HEK293 (cell line): Measurements from ENCODE around the gene KLHL36.

Source experiments
- CTCF ChIA-PET: fragments of 350-600 bp; formaldehyde crosslinking; extraction: SDS; loops from one replicate; lab custom pipeline; 2021; ENCODE audit warnings: antibody characterized with exemption; lab: Yijun Ruan, JAX
- POLR2A ChIA-PET: fragments of 300-600 bp; formaldehyde crosslinking; extraction: SDS; loops from one replicate; lab custom pipeline; 2020; ENCODE audit warnings: antibody characterized with exemption, inconsistent platforms; lab: Yijun Ruan, JAX
- H3K27ac ChIP-seq: fragments of 200-500 bp; sonication (Bioruptor generic); 2 replicates; pipeline ENCODE4 v1.5.1; 2014; ENCODE audit warnings: low read depth, low read length, control low read depth, inconsistent platforms; ENCODE audit errors: extremely low read depth
- H3K36me3 ChIP-seq, 2 experiments: fragments of 200-500 bp in 1 of 2; sonication (Bioruptor generic) in 1 of 2; 1 replicate in 1 of 2; 2 replicates in 1 of 2; pipeline ENCODE4 v1.5.1; 2014 to 2017; ENCODE audit warnings: inconsistent platforms in 2 of 2, low read length in 2 of 2; ENCODE audit not compliant: control insufficient read depth in 2 of 2, insufficient read depth in 1 of 2
- H3K4me1 ChIP-seq: fragments of 200-500 bp; sonication (Bioruptor generic); 2 replicates; pipeline ENCODE4 v1.5.1; 2014; ENCODE audit warnings: mild to moderate bottlenecking, low read length, inconsistent platforms; ENCODE audit not compliant: control insufficient read depth, insufficient read depth
- H3K4me3 ChIP-seq: 2 replicates; pipeline ENCODE4 v1.5.1; 2011; ENCODE audit warnings: low read depth, mild to moderate bottlenecking, control low read depth, low read length, moderate library complexity
- H3K9me3 ChIP-seq: fragments of 200-500 bp; sonication (Bioruptor generic); 2 replicates; pipeline ENCODE4 v1.5.1; 2014; ENCODE audit warnings: low read depth, low read length, inconsistent platforms; ENCODE audit not compliant: control insufficient read depth, insufficient read depth
- PRDM1 ChIP-seq: fragments of 450-650 bp; formaldehyde crosslinking; IDR thresholded peaks from 2 replicates; pipeline ENCODE4; 2016; ENCODE audit warnings: missing biosample characterization, missing genetic modification characterization
- SP2 ChIP-seq: fragments of 450-650 bp; formaldehyde crosslinking; IDR thresholded peaks from 2 replicates; pipeline ENCODE4 v1.5.1; 2016; ENCODE audit warnings: missing biosample characterization, missing genetic modification characterization
- ZBTB17 ChIP-seq: fragments of 450-650 bp; formaldehyde crosslinking; IDR thresholded peaks from 2 replicates; pipeline ENCODE4 v1.5.1; 2016; ENCODE audit warnings: missing biosample characterization, missing genetic modification characterization
- ZFP41 ChIP-seq: fragments of 450-650 bp; formaldehyde crosslinking; IDR thresholded peaks from 2 replicates; pipeline ENCODE4 v1.5.1; 2016; ENCODE audit warnings: missing biosample characterization, missing genetic modification characterization, borderline replicate concordance
- ZNF157 ChIP-seq: fragments of 450-650 bp; formaldehyde crosslinking; IDR thresholded peaks from 2 replicates; pipeline ENCODE4 v1.5.1; 2016; ENCODE audit warnings: missing biosample characterization, missing genetic modification characterization
- ZNF221 ChIP-seq: fragments of 450-650 bp; formaldehyde crosslinking; IDR thresholded peaks from 2 replicates; pipeline ENCODE4 v1.5.1; 2017; ENCODE audit warnings: missing biosample characterization, missing genetic modification characterization, borderline replicate concordance
- ZNF280C ChIP-seq: fragments of 450-650 bp; formaldehyde crosslinking; IDR thresholded peaks from 2 replicates; pipeline ENCODE4 v1.5.1; 2016; ENCODE audit warnings: missing biosample characterization, missing genetic modification characterization
- ZNF302 ChIP-seq: fragments of 450-650 bp; formaldehyde crosslinking; IDR thresholded peaks from 2 replicates; pipeline ENCODE4 v1.5.1; 2016; ENCODE audit warnings: missing biosample characterization, missing genetic modification characterization, low read depth
- ZNF350 ChIP-seq: fragments of 450-650 bp; formaldehyde crosslinking; IDR thresholded peaks from 2 replicates; pipeline ENCODE4 v1.5.0; 2017; ENCODE audit warnings: missing biosample characterization, mild to moderate bottlenecking, missing genetic modification characterization
- ZNF404 ChIP-seq: fragments of 450-650 bp; formaldehyde crosslinking; IDR thresholded peaks from 2 replicates; pipeline ENCODE4 v1.5.1; 2017; ENCODE audit warnings: missing biosample characterization, missing genetic modification characterization
- ZNF426 ChIP-seq: fragments of 450-650 bp; formaldehyde crosslinking; IDR thresholded peaks from 2 replicates; pipeline ENCODE4 v1.5.1; 2017; ENCODE audit warnings: missing biosample characterization, missing genetic modification characterization, mild to moderate bottlenecking, inconsistent platforms, moderate library complexity
- ZNF449 ChIP-seq: fragments of 450-650 bp; formaldehyde crosslinking; IDR thresholded peaks from 2 replicates; pipeline ENCODE4 v1.5.1; 2017; ENCODE audit warnings: missing biosample characterization, mild to moderate bottlenecking, missing genetic modification characterization, moderate library complexity
- ZNF548 ChIP-seq: fragments of 450-650 bp; formaldehyde crosslinking; IDR thresholded peaks from 2 replicates; pipeline ENCODE4 v1.5.1; 2016; ENCODE audit warnings: missing biosample characterization, missing genetic modification characterization
- ZNF560 ChIP-seq: fragments of 450-650 bp; formaldehyde crosslinking; IDR thresholded peaks from 2 replicates; pipeline ENCODE4 v1.5.1; 2017; ENCODE audit warnings: missing biosample characterization, missing genetic modification characterization, borderline replicate concordance
- ZNF561 ChIP-seq: fragments of 450-650 bp; IDR thresholded peaks from 2 replicates; pipeline ENCODE4 v1.5.1; 2018; ENCODE audit warnings: missing biosample characterization, missing genetic modification characterization, borderline replicate concordance
- ZNF585B ChIP-seq: fragments of 450-650 bp; formaldehyde crosslinking; IDR thresholded peaks from 2 replicates; pipeline ENCODE4 v1.5.1; 2016; ENCODE audit warnings: missing biosample characterization, missing genetic modification characterization
- ZNF610 ChIP-seq: fragments of 450-650 bp; formaldehyde crosslinking; IDR thresholded peaks from 2 replicates; pipeline ENCODE4 v1.5.1; 2016; ENCODE audit warnings: missing biosample characterization, missing genetic modification characterization, borderline replicate concordance
- ZNF658 ChIP-seq: fragments of 450-650 bp; formaldehyde crosslinking; IDR thresholded peaks from 2 replicates; pipeline ENCODE4; 2016; ENCODE audit warnings: missing biosample characterization, missing genetic modification characterization
- ZNF791 ChIP-seq: fragments of 450-650 bp; formaldehyde crosslinking; IDR thresholded peaks from 2 replicates; pipeline ENCODE4 v1.5.1; 2016; ENCODE audit warnings: missing biosample characterization, missing genetic modification characterization

KLHL36 gene

GRCh38 chr16:84685210-84685609 lies 36.9 kb downstream of the KLHL36 start:
- Histone ChIP-seq H3K9me3 (no peaks in the 10 kb centered on the region), H3K36me3 (no peaks in the 10 kb centered on the region), H3K4me1 (no peaks in the 10 kb centered on the region), H3K27ac (no peak overlapping the region), H3K4me3 (no peak overlapping the region)
- TF ChIP-seq ZNF157 (tag by site-specific recombination) (no peak), ZNF221 (no peak)
- CTCF ChIA-PET, result interaction anchor here (0.6 to 2.3 kb wide), 4 partner anchors 13 to 383 kb away, joined by 3 to 14 read pairs (median 4); no protein-coding TSS in a partner anchor
- POLR2A ChIA-PET, result no interaction called here

- Histone ChIP-seq H3K9me3 (no peaks in the 10 kb centered on the region), H3K36me3 (no peaks in the 10 kb centered on the region), H3K4me1 (no peaks in the 10 kb centered on the region), H3K27ac (no peak overlapping the region), H3K4me3 (no peak overlapping the region)
- TF ChIP-seq ZNF449 (tag by site-specific recombination) (no peak), ZNF404 (tag by site-specific recombination) (no peak), ZBTB17 (tag by site-specific recombination) (no peak), SP2 (tag by site-specific recombination) (no peak), ZNF302 (tag by site-specific recombination) (no peak), ZNF280C (tag by site-specific recombination) (no peak), ZNF426 (tag by site-specific recombination) (no peak), ZNF157 (tag by site-specific recombination) (no peak), PRDM1 (tag by site-specific recombination) (no peak)
- POLR2A ChIA-PET, result no interaction called here
- CTCF ChIA-PET, result interaction anchor here (1.2 to 1.9 kb wide), 3 partner anchors 15 to 52 kb away, joined by 5 to 12 read pairs (median 5); no protein-coding TSS in a partner anchor
These were observed 38.5 kb downstream of the KLHL36 start for GRCh38 chr16:84686707-84687298.

- no peak for TF ChIP-seq ZNF585B
- no peak for TF ChIP-seq ZNF560
- no peak for TF ChIP-seq ZNF548
- no peak for TF ChIP-seq ZNF350
- TF ChIP-seq ZFP41 (tag by site-specific recombination), result no peak
- no peak for TF ChIP-seq ZNF791 (tag by site-specific recombination)
- TF ChIP-seq ZNF658, result no peak
- TF ChIP-seq ZNF610 (tag by site-specific recombination), result no peak
- no peak for TF ChIP-seq ZNF561
- CTCF ChIA-PET, result interaction anchor here (0.7 to 1.9 kb wide), 3 partner anchors 16 to 58 kb away, joined by 3 to 12 read pairs (median 5); no protein-coding TSS in a partner anchor
- no peaks in the 10 kb centered on the region for H3K36me3 ChIP-seq
- no peaks in the 10 kb centered on the region for H3K4me1 ChIP-seq
- H3K27ac ChIP-seq, result no peak overlapping the region
- POLR2A ChIA-PET, result no interaction called here
- no peak overlapping the region for H3K4me3 ChIP-seq
- no peaks in the 10 kb centered on the region for H3K9me3 ChIP-seq
These were observed 39.4 kb downstream of the KLHL36 start for GRCh38 chr16:84687715-84688114.
